Astrocyte of the cerebellum (primary cell): Measurements from ENCODE around the gene TMEM106C.
A peak's percentile ranks its signal among the peaks of the same experiment; 100 is the strongest.

Experiments
- DNase-seq: peaks from one replicate; pipeline ENCODE4 v3.0.0-alpha.2; 2011; ENCODE audit warnings: low read depth
- H3K4me3 ChIP-seq: 2 replicates; pipeline ENCODE4 v1.5.1; 2011; ENCODE audit warnings: mild to moderate bottlenecking, low read depth, low read length, moderate library complexity
- CTCF ChIP-seq: IDR thresholded peaks from 2 replicates; pipeline ENCODE4 v1.5.1; 2012; ENCODE audit warnings: low read length, low read depth, moderate library complexity, mild to moderate bottlenecking; ENCODE audit errors: missing control alignments
- in situ Hi-C: cut with HindIII; loops from 2 replicates; pipeline ENCODE4 v1.10.0; 2017; ENCODE audit warnings: low sequenced_read_pairs

Gene TMEM106C

GRCh38 chr12:47941871-47942613 is 21.4 kb upstream of the TMEM106C start:
- H3K4me3 ChIP-seq, result no peak overlapping the region
- in situ Hi-C loops, result no loop called here
- TF ChIP-seq CTCF, result peak; percentile 7
- DNase-seq, result no peak

- no peak overlapping the region for H3K4me3 ChIP-seq
- TF ChIP-seq CTCF, result no peak
- DNase-seq, result no peak
- in situ Hi-C loops, result no loop called here
These were observed 20.7 kb upstream of the TMEM106C start for GRCh38 chr12:47942614-47943225.

GRCh38 chr12:47943623-47944340 is 19.6 kb upstream of the TMEM106C start:
- TF ChIP-seq CTCF, result no peak
- in situ Hi-C loops, result no loop called here
- no peak overlapping the region for H3K4me3 ChIP-seq
- DNase-seq, result no peak

GRCh38 chr12:47944685-47945340 is 18.6 kb upstream of the TMEM106C start:
- TF ChIP-seq CTCF, result no peak
- no peak overlapping the region for H3K4me3 ChIP-seq
- in situ Hi-C loops, result no loop called here
- no peak for DNase-seq

GRCh38 chr12:47945341-47945728 is 18.1 kb upstream of the TMEM106C start:
- in situ Hi-C loops, result no loop called here
- no peak for TF ChIP-seq CTCF

More at GRCh38 chr12:47945341-47945728, 18.1 kb upstream of the TMEM106C start:
- DNase-seq, result no peak
- H3K4me3 ChIP-seq, result no peak overlapping the region
